ENCODE results near the gene RILP. TPM values are rescaled to one million over a fixed set of nuclear protein-coding genes. Genes with fewer than 3 reads are reported as not detected.
A peak's percentile ranks its signal among the peaks of the same experiment; 100 is the strongest.

Gene RILP
- total and polyA plus RNA-seq, 2 experiments from 2014 or later: 10.3 to 11.1 TPM

GRCh38 chr17:1648963-1649843 is 463 bp downstream of the RILP start:
- Histone ChIP-seq H3K79me2 (no peaks in the 10 kb centered on the region), H3K4me1 (ENCODE audit: insufficient read depth) (peaks cover 24% of the 10 kb centered on the region), H3K27me3 (no peaks in the 10 kb centered on the region), H3K36me3 (replicated peaks; ENCODE audit: insufficient read depth, low read depth) (no peaks in the 10 kb centered on the region), H2AFZ (peak overlapping the region; percentile 63), H3K9me2 (replicated peaks; ENCODE audit: insufficient read depth) (no peaks in the 10 kb centered on the region), H3K4me2 (peak overlapping the region; percentile 99), H3K4me3 (peak overlapping the region; percentile 78), H4K20me1 (ENCODE audit: insufficient read depth, poor library complexity, severe bottlenecking) (peaks cover 6% of the 10 kb centered on the region), H3K9me3 (ENCODE audit: low read depth) (no peaks in the 10 kb centered on the region), H3K27ac (peak overlapping the region; percentile 97)
- peak; percentile 98 for TF ChIP-seq CTCF (IDR thresholded peaks at IDR 0.05; ENCODE audit: poor library complexity)
- TF ChIP-seq EZH2phosphoT487 (IDR thresholded peaks at IDR 0.05; ENCODE audit: low read depth, severe bottlenecking, unreplicated experiment): no peak
- peak; percentile 98 for DNase-seq (ENCODE audit: low spot score)
- WGBS (ENCODE audit: low lambda C conversion rate, missing lambda C conversion rate): 2% methylated on average over 7 of the region's 100 CpGs

GRCh38 chr17:1648173-1648962 is 1.3 kb downstream of the RILP start:
- Histone ChIP-seq H3K27me3 (no peaks in the 10 kb centered on the region), H3K4me3 (no peak overlapping the region), H3K4me2 (peak overlapping the region; percentile 74), H3K9me2 (replicated peaks; ENCODE audit: insufficient read depth) (no peaks in the 10 kb centered on the region), H3K79me2 (no peaks in the 10 kb centered on the region), H4K20me1 (ENCODE audit: insufficient read depth, poor library complexity, severe bottlenecking) (peaks cover 6% of the 10 kb centered on the region), H3K27ac (peak overlapping the region; percentile 64), H3K4me1 (ENCODE audit: insufficient read depth) (peaks cover 30% of the 10 kb centered on the region), H3K36me3 (replicated peaks; ENCODE audit: insufficient read depth, low read depth) (no peaks in the 10 kb centered on the region), H2AFZ (peak overlapping the region; percentile 28), H3K9me3 (ENCODE audit: low read depth) (no peaks in the 10 kb centered on the region)
- no peak for TF ChIP-seq CTCF (IDR thresholded peaks at IDR 0.05; ENCODE audit: poor library complexity)
- no peak for TF ChIP-seq EZH2 (IDR thresholded peaks at IDR 0.05; ENCODE audit: borderline replicate concordance)
- no peak for TF ChIP-seq EZH2phosphoT487 (IDR thresholded peaks at IDR 0.05; ENCODE audit: low read depth, severe bottlenecking, unreplicated experiment)
- 25% methylated on average over 53 of the region's 54 CpGs for WGBS (ENCODE audit: low lambda C conversion rate, missing lambda C conversion rate)
- no peak for DNase-seq (ENCODE audit: low spot score)

- no peaks in the 10 kb centered on the region for H3K9me3 ChIP-seq (ENCODE audit: low read depth)
- WGBS (ENCODE audit: low lambda C conversion rate, missing lambda C conversion rate): 88% methylated on average over 11 of the region's 11 CpGs
- no peak overlapping the region for H3K4me3 ChIP-seq
- peak overlapping the region; percentile 74 for H3K4me2 ChIP-seq
- peaks cover 6% of the 10 kb centered on the region for H4K20me1 ChIP-seq (ENCODE audit: insufficient read depth, poor library complexity, severe bottlenecking)
- no peaks in the 10 kb centered on the region for H3K27me3 ChIP-seq
- peaks cover 30% of the 10 kb centered on the region for H3K4me1 ChIP-seq (ENCODE audit: insufficient read depth)
- no peaks in the 10 kb centered on the region for H3K9me2 ChIP-seq (replicated peaks; ENCODE audit: insufficient read depth)
- no peak overlapping the region for H3K27ac ChIP-seq
- TF ChIP-seq EZH2 (IDR thresholded peaks at IDR 0.05; ENCODE audit: borderline replicate concordance) (no peak), CTCF (IDR thresholded peaks at IDR 0.05; ENCODE audit: poor library complexity) (no peak), EZH2phosphoT487 (IDR thresholded peaks at IDR 0.05; ENCODE audit: low read depth, severe bottlenecking, unreplicated experiment) (no peak)
- no peak overlapping the region for H2AFZ ChIP-seq
- no peak for DNase-seq (ENCODE audit: low spot score)
- H3K36me3 ChIP-seq (replicated peaks; ENCODE audit: insufficient read depth, low read depth): no peaks in the 10 kb centered on the region
- H3K79me2 ChIP-seq: no peaks in the 10 kb centered on the region
Observed at GRCh38 chr17:1647802-1648171, 1.9 kb downstream of the RILP start.

All from hepatocyte (in vitro differentiated cells).